A673 (cell line): ENCODE measurements around the gene HBE1.

Experiments used
- CTCF ChIP-seq: fragments of 300-800, 200-600 bp; sonication (generic); conservative IDR thresholded peaks from 2 replicates; pipeline ENCODE4 v1.5.1; 2017; ENCODE audit warnings: low read depth, mild to moderate bottlenecking, antibody characterized with exemption, low read length, moderate library complexity, mixed read lengths
- EZH2 ChIP-seq: fragments of 200-600 bp; sonication (generic); IDR thresholded peaks from 2 replicates; pipeline ENCODE4 v1.6.1; 2017; ENCODE audit warnings: borderline replicate concordance, low read depth, mild to moderate bottlenecking, mixed read lengths, antibody characterized with exemption, low read length; ENCODE audit not compliant: poor library complexity, severe bottlenecking

DNA sequence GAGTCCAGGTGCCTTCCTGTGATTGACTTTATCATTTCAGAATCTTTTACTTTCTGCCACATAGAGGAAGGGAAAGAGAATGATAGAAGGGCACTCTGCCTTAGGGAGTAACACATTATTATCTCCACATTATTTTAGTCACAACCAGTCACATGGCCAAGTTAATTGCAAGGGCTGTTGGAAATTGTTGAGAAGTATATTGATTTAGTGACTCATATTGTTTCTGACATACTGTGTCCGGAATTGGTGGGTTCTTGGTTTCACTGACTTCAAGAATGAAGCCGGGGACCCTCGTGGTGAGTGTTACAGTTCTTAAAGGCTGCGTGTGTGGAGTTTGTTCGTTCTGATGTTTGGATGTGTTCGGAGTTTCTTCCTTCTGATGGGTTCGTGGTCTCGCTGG is 23.3 kb upstream of the HBE1 start:
- no peak for TF ChIP-seq EZH2
- TF ChIP-seq CTCF, result no peak
